ENCODE results near the gene NEDD4L.
"Not testable (repeated sequence)": the region's sequence is repeated elsewhere in the genome, so short reads cannot be mapped to it uniquely, and the experiment has no call there.

NEDD4L gene

GRCh38 chr18:58150772-58151171 is 106.7 kb downstream of the NEDD4L start:
- Mint-ChIP-seq H3K4me3 (no peak overlapping the region), H3K27ac (no peak overlapping the region), H3K27me3 (peaks cover 6% of the 10 kb centered on the region), H3K4me1 (ENCODE audit: low read depth) (no peaks in the 10 kb centered on the region), H3K9me3 (no peaks in the 10 kb centered on the region), H3K36me3 (ENCODE audit: low read depth) (no peaks in the 10 kb centered on the region)

GRCh38 chr18:58152216-58152615 is 108.2 kb downstream of the NEDD4L start:
- Mint-ChIP-seq H3K36me3 (ENCODE audit: low read depth) (no peaks in the 10 kb centered on the region), H3K27me3 (peaks cover 6% of the 10 kb centered on the region), H3K9me3 (no peaks in the 10 kb centered on the region), H3K27ac (no peak overlapping the region), H3K4me1 (ENCODE audit: low read depth) (no peaks in the 10 kb centered on the region), H3K4me3 (no peak overlapping the region)

- H3K27me3 Mint-ChIP-seq: peaks cover 6% of the 10 kb centered on the region
- no peak overlapping the region for H3K27ac Mint-ChIP-seq
- H3K9me3 Mint-ChIP-seq: no peaks in the 10 kb centered on the region
- H3K4me3 Mint-ChIP-seq: no peak overlapping the region
- H3K4me1 Mint-ChIP-seq (ENCODE audit: low read depth): no peaks in the 10 kb centered on the region
- H3K36me3 Mint-ChIP-seq (ENCODE audit: low read depth): no peaks in the 10 kb centered on the region
Observed at GRCh38 chr18:58152891-58153290, 108.9 kb downstream of the NEDD4L start.

GRCh38 chr18:58156516-58156915 is 112.5 kb downstream of the NEDD4L start:
- H3K4me1 Mint-ChIP-seq (ENCODE audit: low read depth): no peaks in the 10 kb centered on the region
- no peaks in the 10 kb centered on the region for H3K9me3 Mint-ChIP-seq
- no peak overlapping the region for H3K27ac Mint-ChIP-seq
- peaks cover 2% of the 10 kb centered on the region for H3K27me3 Mint-ChIP-seq
- H3K36me3 Mint-ChIP-seq (ENCODE audit: low read depth): no peaks in the 10 kb centered on the region
- H3K4me3 Mint-ChIP-seq: no peak overlapping the region

GRCh38 chr18:58157237-58157636 is 113.2 kb downstream of the NEDD4L start:
- Mint-ChIP-seq H3K4me3 (no peak overlapping the region), H3K9me3 (no peaks in the 10 kb centered on the region), H3K36me3 (ENCODE audit: low read depth) (no peaks in the 10 kb centered on the region), H3K4me1 (ENCODE audit: low read depth) (no peaks in the 10 kb centered on the region), H3K27me3 (no peaks in the 10 kb centered on the region), H3K27ac (no peak overlapping the region)

- no peaks in the 10 kb centered on the region for H3K9me3 Mint-ChIP-seq
- no peak overlapping the region for H3K27ac Mint-ChIP-seq
- no peaks in the 10 kb centered on the region for H3K36me3 Mint-ChIP-seq (ENCODE audit: low read depth)
- H3K4me3 Mint-ChIP-seq: no peak overlapping the region
- H3K27me3 Mint-ChIP-seq: no peaks in the 10 kb centered on the region
- H3K4me1 Mint-ChIP-seq (ENCODE audit: low read depth): no peaks in the 10 kb centered on the region
Observed at GRCh38 chr18:58158008-58158407, 114.0 kb downstream of the NEDD4L start.

GRCh38 chr18:58158459-58158858 is 114.4 kb downstream of the NEDD4L start:
- Mint-ChIP-seq H3K27ac (no peak overlapping the region), H3K36me3 (ENCODE audit: low read depth) (no peaks in the 10 kb centered on the region), H3K27me3 (no peaks in the 10 kb centered on the region), H3K4me3 (no peak overlapping the region), H3K9me3 (no peaks in the 10 kb centered on the region), H3K4me1 (ENCODE audit: low read depth) (no peaks in the 10 kb centered on the region)

GRCh38 chr18:58161659-58162058 is 117.6 kb downstream of the NEDD4L start:
- H3K27ac Mint-ChIP-seq: no peak overlapping the region
- H3K4me1 Mint-ChIP-seq (ENCODE audit: low read depth): no peaks in the 10 kb centered on the region
- H3K36me3 Mint-ChIP-seq (ENCODE audit: low read depth): no peaks in the 10 kb centered on the region
- H3K27me3 Mint-ChIP-seq: no peaks in the 10 kb centered on the region
- no peaks in the 10 kb centered on the region for H3K9me3 Mint-ChIP-seq
- no peak overlapping the region for H3K4me3 Mint-ChIP-seq

GRCh38 chr18:58162127-58162526 is 118.1 kb downstream of the NEDD4L start:
- Mint-ChIP-seq H3K9me3 (no peaks in the 10 kb centered on the region), H3K27me3 (no peaks in the 10 kb centered on the region), H3K4me1 (ENCODE audit: low read depth) (no peaks in the 10 kb centered on the region), H3K27ac (no peak overlapping the region), H3K36me3 (ENCODE audit: low read depth) (no peaks in the 10 kb centered on the region), H3K4me3 (no peak overlapping the region)

- H3K4me3 Mint-ChIP-seq: no peak overlapping the region
- H3K4me1 Mint-ChIP-seq (ENCODE audit: low read depth): no peaks in the 10 kb centered on the region
- H3K9me3 Mint-ChIP-seq: no peaks in the 10 kb centered on the region
- no peaks in the 10 kb centered on the region for H3K27me3 Mint-ChIP-seq
- no peak overlapping the region for H3K27ac Mint-ChIP-seq
- no peaks in the 10 kb centered on the region for H3K36me3 Mint-ChIP-seq (ENCODE audit: low read depth)
Observed at GRCh38 chr18:58163004-58163590, 119.1 kb downstream of the NEDD4L start.

GRCh38 chr18:58166278-58166844 is 122.3 kb downstream of the NEDD4L start:
- no peaks in the 10 kb centered on the region for H3K27me3 Mint-ChIP-seq
- no peaks in the 10 kb centered on the region for H3K4me1 Mint-ChIP-seq (ENCODE audit: low read depth)
- no peaks in the 10 kb centered on the region for H3K9me3 Mint-ChIP-seq
- H3K36me3 Mint-ChIP-seq (ENCODE audit: low read depth): no peaks in the 10 kb centered on the region
- H3K4me3 Mint-ChIP-seq: no peak overlapping the region
- no peak overlapping the region for H3K27ac Mint-ChIP-seq

- Mint-ChIP-seq H3K4me1 (ENCODE audit: low read depth) (no peaks in the 10 kb centered on the region), H3K36me3 (ENCODE audit: low read depth) (no peaks in the 10 kb centered on the region), H3K9me3 (no peaks in the 10 kb centered on the region), H3K27ac (no peak overlapping the region), H3K4me3 (no peak overlapping the region), H3K27me3 (no peaks in the 10 kb centered on the region)
Observed at GRCh38 chr18:58167073-58167472, 123.0 kb downstream of the NEDD4L start.

- Mint-ChIP-seq H3K9me3 (no peaks in the 10 kb centered on the region), H3K4me3 (no peak overlapping the region), H3K36me3 (ENCODE audit: low read depth) (no peaks in the 10 kb centered on the region), H3K4me1 (ENCODE audit: low read depth) (no peaks in the 10 kb centered on the region), H3K27ac (no peak overlapping the region), H3K27me3 (no peaks in the 10 kb centered on the region)
Observed at GRCh38 chr18:58168221-58168620, 124.2 kb downstream of the NEDD4L start.

GRCh38 chr18:58168993-58169392 is 125.0 kb downstream of the NEDD4L start:
- no peak overlapping the region for H3K4me3 Mint-ChIP-seq
- H3K9me3 Mint-ChIP-seq: no peaks in the 10 kb centered on the region
- H3K36me3 Mint-ChIP-seq (ENCODE audit: low read depth): no peaks in the 10 kb centered on the region
- H3K27me3 Mint-ChIP-seq: no peaks in the 10 kb centered on the region
- H3K4me1 Mint-ChIP-seq (ENCODE audit: low read depth): no peaks in the 10 kb centered on the region
- H3K27ac Mint-ChIP-seq: no peak overlapping the region

- no peaks in the 10 kb centered on the region for H3K9me3 Mint-ChIP-seq
- H3K4me1 Mint-ChIP-seq (ENCODE audit: low read depth): no peaks in the 10 kb centered on the region
- H3K4me3 Mint-ChIP-seq: no peak overlapping the region
- H3K27ac Mint-ChIP-seq: no peak overlapping the region
- H3K36me3 Mint-ChIP-seq (ENCODE audit: low read depth): no peaks in the 10 kb centered on the region
- no peaks in the 10 kb centered on the region for H3K27me3 Mint-ChIP-seq
Observed at GRCh38 chr18:58169472-58169871, 125.4 kb downstream of the NEDD4L start.

GRCh38 chr18:58170036-58170435 is 126.0 kb downstream of the NEDD4L start:
- H3K36me3 Mint-ChIP-seq (ENCODE audit: low read depth); H3K4me1 Mint-ChIP-seq (ENCODE audit: low read depth); H3K9me3 Mint-ChIP-seq; H3K27me3 Mint-ChIP-seq; H3K27ac Mint-ChIP-seq; H3K4me3 Mint-ChIP-seq: not testable (repeated sequence)

Data from stimulated activated naive CD8-positive, alpha-beta T cell treated with anti-CD3 and anti-CD28 coated beads, Interleukin-15, Interleukin-2, amounts not matched to agents 100 ng/mL and 50 ng/mL, for 24 hours (primary cell).